Liver (tissue), 9 donors: ENCODE data around the gene SC5D. TPM values are rescaled to one million over a fixed set of nuclear protein-coding genes. Genes with fewer than 3 reads are reported as not detected.

Experiments used
- DNase-seq: peaks from one replicate; pipeline ENCODE4 v3.0.0-alpha.2; 2017; ENCODE audit warnings: low spot score
- H3K27ac ChIP-seq, 2 donors: one replicate each; pipeline ENCODE4 v1.7.0; 2013; ENCODE audit warnings: inconsistent platforms in 2 of 2, low read length in 2 of 2, control low read depth in 1 of 2, low read depth in 1 of 2, mild to moderate bottlenecking in 1 of 2
- H3K27me3 ChIP-seq, 4 donors: one replicate each; pipeline versions ENCODE4 v1.6.1 to v1.7.0; 2013; ENCODE audit warnings: low read length in 3 of 4, inconsistent platforms in 1 of 4, mild to moderate bottlenecking in 1 of 4, moderate library complexity in 1 of 4; ENCODE audit not compliant: control insufficient read depth in 4 of 4, insufficient read depth in 4 of 4
- H3K36me3 ChIP-seq, 4 donors: one replicate each; pipeline versions ENCODE4 v1.6.1 to v1.7.0; 2013; ENCODE audit warnings: low read length in 3 of 4, mild to moderate bottlenecking in 3 of 4, low read depth in 1 of 4, moderate library complexity in 1 of 4; ENCODE audit not compliant: control insufficient read depth in 4 of 4, insufficient read depth in 3 of 4
- H3K4me1 ChIP-seq, 4 donors: one replicate each; pipeline versions ENCODE4 v1.6.1 to v1.7.0; 2013; ENCODE audit warnings: low read length in 3 of 4, mild to moderate bottlenecking in 3 of 4, moderate library complexity in 1 of 4; ENCODE audit not compliant: control insufficient read depth in 4 of 4, insufficient read depth in 4 of 4
- H3K4me3 ChIP-seq, 3 donors: one replicate each; pipeline versions ENCODE4 v1.6.1 to v1.7.0; 2013; ENCODE audit warnings: low read length in 3 of 3, control low read depth in 1 of 3, low read depth in 1 of 3, mild to moderate bottlenecking in 1 of 3
- H3K9ac ChIP-seq, 2 donors: one replicate each; pipeline ENCODE4 v1.7.0; 2013; ENCODE audit warnings: low read length in 2 of 2, mild to moderate bottlenecking in 2 of 2, moderate library complexity in 2 of 2, control low read depth in 1 of 2, low read depth in 1 of 2
- H3K9me3 ChIP-seq, 4 donors: one replicate each; pipeline versions ENCODE4 v1.6.1 to v1.7.0; 2013; ENCODE audit warnings: low read length in 3 of 4; ENCODE audit not compliant: control insufficient read depth in 4 of 4
- FOXA1 ChIP-seq: IDR thresholded peaks from 2 replicates; pipeline ENCODE4 v1.6.1; 2016; ENCODE audit warnings: antibody characterized with exemption
- FOXA2 ChIP-seq: IDR thresholded peaks from 2 replicates; pipeline ENCODE4 v1.6.1; 2016; ENCODE audit warnings: antibody characterized with exemption
- GABPA ChIP-seq, 2 donors: IDR thresholded peaks in 1 of 2; conservative IDR thresholded peaks in 1 of 2; 2 replicates each; pipeline ENCODE4 v1.6.1; 2016; ENCODE audit warnings: antibody characterized with exemption in 2 of 2, mild to moderate bottlenecking in 1 of 2, moderate library complexity in 1 of 2
- HNF4A ChIP-seq, 2 donors: conservative IDR thresholded peaks; 2 replicates each; pipeline ENCODE4 v1.6.1; 2016; ENCODE audit warnings: antibody characterized with exemption in 2 of 2, mild to moderate bottlenecking in 2 of 2
- HNF4G ChIP-seq: IDR thresholded peaks from 2 replicates; pipeline ENCODE4 v1.6.1; 2016; ENCODE audit warnings: antibody characterized with exemption
- JUND ChIP-seq, 2 donors: IDR thresholded peaks; 2 replicates each; pipeline ENCODE4 v1.6.1; 2016; ENCODE audit warnings: antibody characterized with exemption in 2 of 2
- NR2F2 ChIP-seq: IDR thresholded peaks from 2 replicates; pipeline ENCODE4 v1.6.1; 2016; ENCODE audit warnings: antibody characterized with exemption
- RAD21 ChIP-seq, 2 donors: IDR thresholded peaks; 2 replicates each; pipeline ENCODE4 v1.6.1; 2016; ENCODE audit warnings: antibody characterized with exemption in 2 of 2, mild to moderate bottlenecking in 2 of 2
- RXRA ChIP-seq, 2 donors: IDR thresholded peaks; 2 replicates each; pipeline ENCODE4 v1.6.1; 2017 to 2018; ENCODE audit warnings: antibody characterized with exemption in 2 of 2, mild to moderate bottlenecking in 1 of 2
- SP1 ChIP-seq: IDR thresholded peaks from 2 replicates; pipeline ENCODE4 v1.6.1; 2018; ENCODE audit warnings: antibody characterized with exemption, mild to moderate bottlenecking
- TAF1 ChIP-seq: conservative IDR thresholded peaks from 2 replicates; pipeline ENCODE4 v1.6.1; 2016; ENCODE audit warnings: antibody characterized with exemption, mild to moderate bottlenecking
- YY1 ChIP-seq: IDR thresholded peaks from 2 replicates; pipeline ENCODE4 v1.6.1; 2016; ENCODE audit warnings: antibody characterized with exemption, mild to moderate bottlenecking
- WGBS: extraction: QIAGEN DNeasy Blood & Tissue Kit; methylation state at CpG from one replicate; pipeline ENCODE4 v1.1.7; 2013; 5-methylcytosine and 5-hydroxymethylcytosine counted together
- polyA plus RNA-seq, 2 donors: library from polyadenylated mRNA; stranded (reverse) in 1 of 2; unstranded in 1 of 2; fragments of 200-250 nt in 1 of 2; fragments of >200 nt in 1 of 2; fragmentation: Nextera tagmentation in 1 of 2; extraction: Ambion mirVana in 1 of 2; gene quantifications; one replicate each; pipeline versions ENCODE4 v1.2.1 to v1.2.3, GENCODE V29; 2013 to 2015
- total RNA-seq, 2 donors: library from RNA; depleted of rRNA; stranded (reverse); fragments of >200 nt; gene quantifications; one replicate each; pipeline ENCODE4 v1.2.3, GENCODE V29; 2014
- TF ChIP-seq, protein P1 (sequence below): IDR thresholded peaks from 2 replicates; pipeline ENCODE4 v1.6.1; 2016; ENCODE audit warnings: antibody characterized with exemption
- TF ChIP-seq, protein P2 (sequence below): fragments of 150-350 bp; IDR thresholded peaks from 2 replicates; pipeline ENCODE4 v1.5.1; 2017; ENCODE audit warnings: improper control_type of control experiment, low read depth, low read length; ENCODE audit not compliant: missing input control
- TF ChIP-seq, protein P3 (sequence below): IDR thresholded peaks from 2 replicates; pipeline ENCODE4 v1.6.1; 2016; ENCODE audit warnings: antibody characterized with exemption, mild to moderate bottlenecking
- donor health status: healthy.
- donor health status: healthy.
- donor health status: healthy.
- donor health status: healthy.
- donor health status: healthy.

Gene SC5D
- total and polyA plus RNA-seq, 4 donors: 80.1 to 282 (median 153) TPM

DNA sequence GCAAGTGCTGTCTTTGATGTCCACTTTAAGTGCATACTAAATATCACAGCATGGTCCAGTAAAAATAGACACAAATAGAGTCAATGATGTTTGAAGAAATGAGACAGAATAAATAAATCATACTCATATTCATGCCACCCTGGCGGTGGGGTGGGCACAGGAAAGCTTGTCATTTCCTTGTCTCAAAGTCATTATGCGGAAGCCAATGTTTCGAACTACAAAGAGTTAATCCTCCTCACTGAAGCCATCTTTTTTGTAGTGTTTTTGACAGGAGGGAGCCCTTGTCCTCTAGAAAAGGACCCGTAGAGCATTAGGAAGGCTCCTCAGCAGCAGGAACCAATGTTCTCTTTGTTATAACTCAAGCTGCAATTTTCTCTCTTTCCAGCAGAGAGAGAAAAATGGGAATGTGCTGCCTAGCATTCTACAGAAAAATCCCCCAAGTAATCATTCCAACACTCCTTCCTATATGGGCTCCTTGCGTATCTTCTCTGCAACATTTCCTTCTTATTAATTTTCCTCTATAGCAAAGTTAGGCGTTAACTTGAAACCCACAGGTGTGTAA is 30.6 kb downstream of the SC5D start:
- no peak for DNase-seq
- Histone ChIP-seq H3K9ac (no peak overlapping the region), H3K36me3 (no peaks in the 10 kb centered on the region), H3K4me1 (no peaks in the 10 kb centered on the region), H3K4me3 (no peak overlapping the region), H3K27ac (no peak overlapping the region), H3K27me3 (no peaks in the 10 kb centered on the region), H3K9me3 (no peaks in the 10 kb centered on the region)
- TF ChIP-seq, protein P1, sequence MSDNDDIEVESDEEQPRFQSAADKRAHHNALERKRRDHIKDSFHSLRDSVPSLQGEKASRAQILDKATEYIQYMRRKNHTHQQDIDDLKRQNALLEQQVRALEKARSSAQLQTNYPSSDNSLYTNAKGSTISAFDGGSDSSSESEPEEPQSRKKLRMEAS: no peak
- peak in 1 of 2 donors; percentile 46 for TF ChIP-seq RAD21 (IDR thresholded peaks at IDR 0.05)
- no peak for TF ChIP-seq SP1
- no peak for TF ChIP-seq HNF4G
- TF ChIP-seq, protein P2, sequence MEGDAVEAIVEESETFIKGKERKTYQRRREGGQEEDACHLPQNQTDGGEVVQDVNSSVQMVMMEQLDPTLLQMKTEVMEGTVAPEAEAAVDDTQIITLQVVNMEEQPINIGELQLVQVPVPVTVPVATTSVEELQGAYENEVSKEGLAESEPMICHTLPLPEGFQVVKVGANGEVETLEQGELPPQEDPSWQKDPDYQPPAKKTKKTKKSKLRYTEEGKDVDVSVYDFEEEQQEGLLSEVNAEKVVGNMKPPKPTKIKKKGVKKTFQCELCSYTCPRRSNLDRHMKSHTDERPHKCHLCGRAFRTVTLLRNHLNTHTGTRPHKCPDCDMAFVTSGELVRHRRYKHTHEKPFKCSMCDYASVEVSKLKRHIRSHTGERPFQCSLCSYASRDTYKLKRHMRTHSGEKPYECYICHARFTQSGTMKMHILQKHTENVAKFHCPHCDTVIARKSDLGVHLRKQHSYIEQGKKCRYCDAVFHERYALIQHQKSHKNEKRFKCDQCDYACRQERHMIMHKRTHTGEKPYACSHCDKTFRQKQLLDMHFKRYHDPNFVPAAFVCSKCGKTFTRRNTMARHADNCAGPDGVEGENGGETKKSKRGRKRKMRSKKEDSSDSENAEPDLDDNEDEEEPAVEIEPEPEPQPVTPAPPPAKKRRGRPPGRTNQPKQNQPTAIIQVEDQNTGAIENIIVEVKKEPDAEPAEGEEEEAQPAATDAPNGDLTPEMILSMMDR: peak; percentile 6
- no peak for TF ChIP-seq TAF1
- TF ChIP-seq NR2F2: no peak
- TF ChIP-seq FOXA1: no peak
- TF ChIP-seq RXRA (IDR thresholded peaks at IDR 0.05): no peak
- WGBS: 79% methylated on average over 6 of the region's 6 CpGs

DNA sequence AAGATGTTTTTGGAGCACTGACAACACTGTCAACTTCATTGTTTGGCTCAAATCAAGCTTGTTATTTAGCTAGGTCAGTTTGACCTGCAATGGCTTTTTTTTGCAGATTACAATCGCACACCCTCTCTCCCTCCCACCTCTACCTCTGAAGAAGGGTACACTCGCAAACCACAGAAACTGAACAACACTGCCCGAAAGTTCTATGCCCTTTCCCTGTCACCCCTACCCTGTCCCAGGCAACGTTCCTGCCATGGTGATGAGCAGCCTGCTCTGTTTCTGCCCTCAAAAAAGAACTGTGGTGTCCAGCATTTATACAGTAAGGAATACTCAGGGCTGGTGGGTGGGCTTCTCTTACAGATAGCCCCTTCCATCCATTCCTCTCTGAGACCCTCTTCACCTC is 33.7 kb downstream of the SC5D start:
- no peak overlapping the region for H3K4me3 ChIP-seq
- no peaks in the 10 kb centered on the region for H3K9me3 ChIP-seq
- WGBS: 81% methylated on average over 4 of the region's 4 CpGs

More for the DNA sequence above, 33.7 kb downstream of the SC5D start:
- Histone ChIP-seq H3K4me1 (peaks cover 0 to 8% (median 0%) of the 10 kb centered on the region in 4 donors), H3K27me3 (no peaks in the 10 kb centered on the region), H3K9ac (no peak overlapping the region), H3K36me3 (no peaks in the 10 kb centered on the region), H3K27ac (no peak overlapping the region)
- no peak for DNase-seq
- TF ChIP-seq HNF4A (conservative IDR thresholded peaks at IDR 0.05) (no peak), YY1 (no peak), FOXA2 (no peak), GABPA (IDR thresholded peaks at IDR 0.05 in 1 of 2, conservative IDR thresholded peaks at IDR 0.05 in 1 of 2) (no peak), RXRA (IDR thresholded peaks at IDR 0.05) (no peak), TAF1 (no peak), FOXA1 (no peak), RAD21 (IDR thresholded peaks at IDR 0.05) (no peak), NR2F2 (no peak), SP1 (no peak), JUND (IDR thresholded peaks at IDR 0.05) (no peak)
- TF ChIP-seq, protein P2: no peak
- TF ChIP-seq, protein P3, sequence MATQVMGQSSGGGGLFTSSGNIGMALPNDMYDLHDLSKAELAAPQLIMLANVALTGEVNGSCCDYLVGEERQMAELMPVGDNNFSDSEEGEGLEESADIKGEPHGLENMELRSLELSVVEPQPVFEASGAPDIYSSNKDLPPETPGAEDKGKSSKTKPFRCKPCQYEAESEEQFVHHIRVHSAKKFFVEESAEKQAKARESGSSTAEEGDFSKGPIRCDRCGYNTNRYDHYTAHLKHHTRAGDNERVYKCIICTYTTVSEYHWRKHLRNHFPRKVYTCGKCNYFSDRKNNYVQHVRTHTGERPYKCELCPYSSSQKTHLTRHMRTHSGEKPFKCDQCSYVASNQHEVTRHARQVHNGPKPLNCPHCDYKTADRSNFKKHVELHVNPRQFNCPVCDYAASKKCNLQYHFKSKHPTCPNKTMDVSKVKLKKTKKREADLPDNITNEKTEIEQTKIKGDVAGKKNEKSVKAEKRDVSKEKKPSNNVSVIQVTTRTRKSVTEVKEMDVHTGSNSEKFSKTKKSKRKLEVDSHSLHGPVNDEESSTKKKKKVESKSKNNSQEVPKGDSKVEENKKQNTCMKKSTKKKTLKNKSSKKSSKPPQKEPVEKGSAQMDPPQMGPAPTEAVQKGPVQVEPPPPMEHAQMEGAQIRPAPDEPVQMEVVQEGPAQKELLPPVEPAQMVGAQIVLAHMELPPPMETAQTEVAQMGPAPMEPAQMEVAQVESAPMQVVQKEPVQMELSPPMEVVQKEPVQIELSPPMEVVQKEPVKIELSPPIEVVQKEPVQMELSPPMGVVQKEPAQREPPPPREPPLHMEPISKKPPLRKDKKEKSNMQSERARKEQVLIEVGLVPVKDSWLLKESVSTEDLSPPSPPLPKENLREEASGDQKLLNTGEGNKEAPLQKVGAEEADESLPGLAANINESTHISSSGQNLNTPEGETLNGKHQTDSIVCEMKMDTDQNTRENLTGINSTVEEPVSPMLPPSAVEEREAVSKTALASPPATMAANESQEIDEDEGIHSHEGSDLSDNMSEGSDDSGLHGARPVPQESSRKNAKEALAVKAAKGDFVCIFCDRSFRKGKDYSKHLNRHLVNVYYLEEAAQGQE: no peak
- TF ChIP-seq, protein P1: no peak
